H1 (cell line): ENCODE data around the gene PPFIBP2. TPM values are rescaled to one million over a fixed set of nuclear protein-coding genes. Genes with fewer than 3 reads are reported as not detected.

Experiments used
- CHD7 ChIP-seq: fragments of 300-600 bp; sonication (generic); IDR thresholded peaks from 2 replicates; pipeline ENCODE4 v1.7.1; 2012; ENCODE audit warnings: low read length, moderate library complexity, mild to moderate bottlenecking, inconsistent platforms; ENCODE audit not compliant: insufficient replicate concordance
- SUZ12 ChIP-seq: fragments of 200-600 bp; sonication (generic); IDR thresholded peaks from 2 replicates; pipeline ENCODE4 v1.6.1; 2012; ENCODE audit warnings: mild to moderate bottlenecking, inconsistent platforms, low read length, moderate library complexity, mixed read lengths
- polyA plus RNA-seq, 7 experiments: library from polyadenylated mRNA; depleted of rRNA in 3 of 7; stranded (reverse) in 5 of 7; unstranded in 2 of 7; fragments of >200 nt in 5 of 7; fragments of 200-250 nt in 2 of 7; gene quantifications; 1 replicate in 5 of 7; 2 replicates in 1 of 7; 4 replicates in 1 of 7; pipeline versions ENCODE4 v1.2.1 to v1.2.3, GENCODE V29; 2011 to 2013; ENCODE audit warnings: missing spikeins in 2 of 7, mixed read lengths in 2 of 7
- total RNA-seq: library from RNA; stranded (reverse); fragmentation: NEBNext Ultra II Directional; extraction: Animal tissue kit (Norgen Biotek cat#: 25700); gene quantifications from 2 replicates; pipeline ENCODE4 v1.2.1, GENCODE V29; 2021

The PPFIBP2 gene
- total and polyA plus RNA-seq, 2 of the 8 experiments (the other 6 are each of a cell fraction or from before 2014, with no cell fraction given) = 5.5 to 9.8 TPM

GRCh38 chr11:7582338-7582985 is 68.7 kb downstream of the PPFIBP2 start (continued):
- TF ChIP-seq CHD7 (no peak), SUZ12 (no peak)
- TF ChIP-seq, all 59 proteins: peak for 0
